Activated naive CD4-positive, alpha-beta T cell treated with Interleukin-2 at 50 U/mL for 16 hours (primary cell): ENCODE results near the gene RERGL.
"Not testable (repeated sequence)": the region's sequence is repeated elsewhere in the genome, so short reads cannot be mapped to it uniquely, and the experiment has no call there.

Experiments used
- DNase-seq: peaks from one replicate; pipeline ENCODE4 v3.0.0-alpha.2; 2020

Gene RERGL, protein sequence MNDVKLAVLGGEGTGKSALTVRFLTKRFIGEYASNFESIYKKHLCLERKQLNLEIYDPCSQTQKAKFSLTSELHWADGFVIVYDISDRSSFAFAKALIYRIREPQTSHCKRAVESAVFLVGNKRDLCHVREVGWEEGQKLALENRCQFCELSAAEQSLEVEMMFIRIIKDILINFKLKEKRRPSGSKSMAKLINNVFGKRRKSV

DNA sequence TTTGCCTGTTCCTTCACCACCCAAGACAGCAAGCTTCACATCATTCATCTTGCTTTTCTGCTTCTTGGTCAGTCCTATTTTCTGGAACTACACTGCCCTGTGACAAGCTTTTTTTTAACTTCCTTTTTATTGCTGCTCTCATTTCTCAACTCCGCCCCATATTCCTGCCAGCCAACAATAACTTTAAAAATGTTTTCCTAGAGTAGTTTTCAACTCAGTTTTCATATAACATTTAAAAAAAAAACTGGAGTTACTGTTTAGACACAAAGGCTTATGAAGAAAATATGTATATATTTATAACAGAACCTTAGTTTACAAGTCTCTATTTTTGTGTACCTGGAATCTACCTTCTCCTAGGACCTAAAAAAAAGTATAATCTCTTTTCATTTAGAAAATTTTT lies at the start of gene RERGL:
RERGL (minus strand) TSS at position 101 of the 400 bp plus-strand sequence; CDS start at position 48, 53 bp downstream.
- DNase-seq = no peak

DNA sequence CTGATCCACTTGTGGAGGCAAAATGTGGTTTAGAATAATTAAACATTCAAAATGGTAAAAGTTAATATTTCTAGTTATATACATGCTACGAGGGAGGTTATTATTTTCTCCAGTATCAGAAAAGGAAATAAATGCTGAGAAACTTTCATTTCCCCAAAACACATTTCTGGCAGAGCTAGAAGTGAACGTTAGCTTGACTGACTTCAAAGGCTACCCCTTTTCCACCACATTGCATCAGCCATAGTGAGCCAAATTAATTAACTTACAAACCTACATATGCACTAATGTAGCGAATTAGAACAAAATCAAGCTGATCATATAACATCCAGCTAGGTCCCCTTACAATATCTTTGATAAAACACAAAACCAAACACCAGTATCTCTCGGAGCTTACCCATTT lies 49.3 kb upstream of the RERGL start:
- DNase-seq = no peak

DNA sequence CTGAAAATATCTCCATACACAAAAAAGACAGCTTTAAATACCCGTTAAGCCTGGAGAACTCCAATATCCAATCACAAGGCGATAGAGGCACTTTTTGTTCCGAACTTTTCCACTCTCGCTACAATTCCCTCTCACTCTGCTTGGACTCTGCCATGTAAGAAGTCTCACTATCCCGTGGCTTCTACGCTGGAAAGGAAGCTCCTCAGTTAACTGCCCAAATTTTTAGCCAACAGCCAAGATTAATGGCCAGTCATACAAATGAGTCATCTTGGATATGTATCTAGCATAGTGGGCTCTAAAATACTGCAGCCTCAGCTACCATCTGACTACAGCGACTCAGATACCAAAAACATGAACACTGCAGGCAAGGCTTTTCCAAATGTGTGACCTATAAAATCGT lies 45.5 kb upstream of the RERGL start:
- DNase-seq = no peak

DNA sequence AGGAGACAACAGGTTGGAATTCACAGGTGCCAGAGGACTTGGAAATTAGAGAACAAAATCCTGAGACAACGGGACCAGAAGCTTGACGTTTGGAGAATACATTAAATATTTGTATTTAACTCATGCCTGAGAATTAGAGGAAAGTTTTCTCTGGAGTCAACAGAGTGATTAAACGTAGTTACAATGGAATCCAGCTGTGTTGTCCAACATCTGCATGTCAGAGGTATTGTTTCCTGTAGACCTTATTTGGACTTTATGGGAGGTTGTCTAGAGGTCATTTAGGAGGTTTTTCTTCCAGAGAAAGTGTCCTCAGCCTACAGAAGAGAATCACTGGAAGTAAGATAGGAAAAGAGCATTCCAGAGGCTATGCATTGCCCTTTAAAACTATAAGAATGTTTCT lies 45.1 kb upstream of the RERGL start:
- no peak for DNase-seq

DNA sequence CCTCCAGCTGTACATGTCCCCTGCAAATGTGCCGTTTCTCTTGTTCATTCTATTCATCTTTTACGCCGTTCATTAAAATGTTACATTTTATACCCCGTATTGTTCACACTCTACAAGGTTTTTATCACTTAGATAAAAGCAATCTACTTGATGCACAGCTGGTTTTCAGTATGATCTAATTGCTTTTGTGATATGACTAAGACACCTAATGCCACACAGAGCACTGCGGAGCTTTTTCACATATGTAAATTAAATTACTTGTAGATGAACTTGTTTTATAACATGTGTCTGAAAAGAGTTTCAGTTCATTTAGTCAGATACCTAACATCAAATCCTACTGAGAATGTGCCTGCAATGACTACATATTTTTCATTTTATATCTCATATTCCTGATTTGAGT lies 40.9 kb upstream of the RERGL start:
- DNase-seq = no peak

DNA sequence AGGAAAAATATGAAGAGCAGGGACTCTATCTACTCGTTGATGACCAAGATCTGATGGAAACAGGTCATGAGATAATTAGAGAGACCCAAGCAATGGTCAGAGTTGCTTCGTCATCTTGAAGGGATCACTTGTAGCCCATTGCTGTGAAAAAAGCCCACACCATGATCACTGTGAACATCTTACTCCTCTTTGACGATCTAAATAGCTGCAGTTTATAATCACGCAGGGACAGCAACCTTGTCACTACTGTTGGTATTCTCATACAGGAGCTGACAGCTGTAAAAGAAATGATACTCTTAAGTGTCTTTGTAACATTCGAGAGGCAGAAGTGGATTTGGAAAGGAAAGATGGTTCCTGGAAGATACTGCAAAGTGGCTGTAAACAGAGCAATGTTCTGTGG lies 33.7 kb upstream of the RERGL start:
- DNase-seq = no peak

DNA sequence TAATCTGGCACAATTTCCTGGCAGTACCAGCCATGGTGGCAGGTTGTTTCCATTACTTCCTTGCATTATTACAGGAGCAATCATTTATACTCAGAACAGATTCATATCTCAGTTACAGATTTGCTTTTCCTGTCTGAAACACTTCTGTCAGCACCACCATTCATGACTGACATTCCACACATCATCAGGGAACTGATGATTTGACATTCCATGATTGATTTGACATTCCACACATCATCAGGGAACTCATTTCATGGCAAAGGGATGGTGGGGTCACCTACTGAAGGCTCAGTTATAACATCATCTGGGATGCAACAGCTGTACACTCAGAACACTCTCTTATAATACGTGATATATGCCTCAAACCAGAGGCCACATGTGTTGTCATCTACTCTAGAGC lies 30.9 kb upstream of the RERGL start:
- no peak for DNase-seq

DNA sequence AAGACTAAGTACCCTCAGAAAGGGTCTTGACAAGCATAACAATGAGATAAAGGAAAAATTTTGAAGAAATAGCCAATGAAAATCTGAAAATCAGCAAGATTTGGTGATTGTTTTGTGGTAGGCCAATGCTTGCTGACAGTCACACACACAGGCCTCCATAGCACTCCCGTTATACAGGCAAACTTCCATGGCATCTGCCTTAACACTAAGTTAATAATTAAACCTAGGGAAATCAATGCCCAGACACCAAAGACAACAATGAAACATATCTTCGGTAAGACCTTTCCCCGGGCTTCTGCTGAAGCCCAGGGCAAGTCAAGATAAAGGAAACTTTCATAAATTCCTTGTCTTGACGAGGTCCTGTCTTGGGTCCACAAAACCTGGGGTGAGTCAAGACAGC lies 18.6 kb upstream of the RERGL start:
- DNase-seq = no peak

DNA sequence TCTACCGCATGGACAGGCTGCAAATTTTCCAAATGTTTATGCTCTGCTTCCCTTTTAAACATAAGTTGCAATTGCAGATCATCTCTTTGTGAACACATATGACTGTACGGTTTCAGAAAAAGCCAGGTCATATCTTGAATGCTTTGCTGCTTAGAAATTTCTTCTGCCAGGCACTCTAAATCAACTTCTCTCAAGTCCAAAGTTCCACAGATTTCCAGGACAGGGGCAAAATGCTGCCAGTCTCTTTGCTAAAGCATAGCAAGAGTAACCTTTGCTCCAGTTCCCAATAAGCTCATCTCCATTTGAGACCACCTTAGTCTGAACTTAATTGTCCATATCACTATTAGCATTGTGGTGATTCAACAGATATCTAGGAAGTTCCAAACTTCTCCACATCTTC lies 13.6 kb upstream of the RERGL start:
- DNase-seq = no peak

DNA sequence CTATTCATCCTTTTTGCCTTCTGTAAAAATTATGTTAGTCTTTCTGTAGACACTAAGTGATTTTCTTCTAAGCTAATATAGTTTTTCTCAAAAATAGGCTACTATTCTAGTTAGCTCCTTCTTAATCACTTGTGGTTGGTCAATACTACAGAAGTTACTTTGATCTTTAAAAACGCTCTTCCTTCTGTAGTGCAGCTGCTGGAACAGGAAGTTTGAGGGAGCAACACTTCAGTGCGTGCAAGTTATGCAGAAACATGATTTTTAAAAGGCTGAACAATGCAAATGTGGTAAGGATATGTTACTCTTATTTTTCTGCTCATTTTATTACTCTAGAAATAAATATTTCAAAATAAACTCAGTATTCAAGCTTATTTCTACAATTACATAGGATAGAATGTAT lies 11.1 kb upstream of the RERGL start:
- no peak for DNase-seq

DNA sequence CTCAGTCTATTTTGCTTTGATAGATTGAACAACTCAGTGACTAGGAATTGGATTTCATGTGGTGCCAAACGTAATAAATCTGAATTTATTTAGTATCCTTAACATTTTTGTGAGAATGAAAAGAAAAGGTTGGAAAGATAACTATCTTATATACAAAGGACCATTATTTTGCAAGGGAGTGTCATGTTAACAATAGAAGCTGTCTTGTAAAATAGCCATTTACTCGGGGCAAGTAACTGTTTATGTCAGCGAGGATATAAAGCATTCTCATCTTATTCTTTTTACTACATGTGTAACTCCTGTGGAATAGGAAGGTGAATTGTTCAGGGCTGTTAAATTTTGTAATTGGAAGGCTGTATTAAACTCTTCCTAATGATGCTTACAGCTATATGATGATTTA lies 5.9 kb downstream of the RERGL start:
- no peak for DNase-seq

DNA sequence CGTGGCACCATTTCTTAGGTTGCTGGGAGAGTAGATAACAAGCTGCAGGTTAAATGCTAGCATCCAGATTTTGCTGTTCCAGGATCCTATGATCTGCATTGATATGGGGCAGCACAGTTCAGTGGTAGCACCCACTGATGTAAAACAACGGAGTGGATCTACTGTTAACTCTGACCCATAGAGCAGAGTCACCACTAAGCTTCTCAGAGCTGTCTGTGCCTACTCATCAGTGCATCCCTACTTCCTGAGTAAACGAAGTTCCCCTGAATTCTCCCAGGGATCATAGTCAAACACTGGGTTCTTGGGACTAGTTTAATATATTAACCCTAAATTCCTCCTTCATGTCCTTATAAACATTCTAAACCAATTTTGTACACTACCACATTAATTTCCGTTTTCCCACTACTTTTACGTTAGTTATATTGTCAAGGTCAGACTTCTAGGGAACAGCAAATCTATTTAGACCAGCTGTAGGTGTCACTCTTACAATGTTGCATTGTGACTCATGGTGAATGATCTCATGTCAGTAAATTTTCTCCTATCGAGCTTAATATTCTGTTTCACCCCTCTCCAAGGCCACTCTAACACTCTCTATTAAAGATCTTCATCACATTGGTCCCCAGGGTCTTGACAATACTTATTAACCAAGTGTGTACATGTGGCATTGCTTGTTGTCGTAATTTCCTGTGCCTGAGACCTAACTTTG lies 10.3 kb downstream of the RERGL start:
- DNase-seq = no peak

DNA sequence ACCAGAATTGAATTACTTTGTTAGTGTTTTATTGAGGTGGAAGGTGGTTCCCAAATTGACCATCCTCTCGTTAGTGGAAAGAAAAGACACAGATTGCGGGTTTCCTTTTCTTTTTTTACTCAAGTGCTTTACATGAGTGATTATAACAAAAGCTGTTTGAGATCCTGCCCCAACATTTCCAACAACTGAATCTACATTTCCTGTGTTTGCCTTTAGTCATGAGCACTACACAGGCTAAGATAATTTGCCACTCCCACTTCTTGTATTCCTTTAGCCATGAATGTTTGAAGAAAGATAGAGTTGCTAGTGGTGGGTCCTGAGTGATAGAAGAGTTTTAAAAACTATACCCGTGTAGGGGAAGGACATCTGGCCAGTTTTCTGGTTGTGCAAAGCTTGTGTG lies 16.0 kb downstream of the RERGL start:
- no peak for DNase-seq

DNA sequence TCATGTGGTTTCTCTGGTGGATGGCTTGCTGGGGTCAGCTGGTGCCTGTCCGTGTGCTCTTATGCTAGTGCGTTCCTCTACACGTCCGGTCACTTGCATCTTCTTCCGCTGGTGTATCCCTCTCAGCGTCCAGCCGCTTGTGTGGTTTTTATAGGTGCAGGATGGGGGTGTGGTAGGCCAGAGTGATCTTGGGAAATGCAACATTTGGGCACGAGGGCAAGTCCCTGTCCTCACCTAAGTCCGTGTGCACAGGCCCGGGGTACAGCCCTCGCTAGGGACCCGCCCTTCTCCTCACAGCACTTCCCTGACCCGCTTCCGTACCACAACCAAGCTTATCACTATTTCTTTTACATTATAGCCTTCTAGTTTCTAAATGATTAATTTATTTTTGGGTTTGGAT lies 17.3 kb downstream of the RERGL start:
- no peak for DNase-seq

DNA sequence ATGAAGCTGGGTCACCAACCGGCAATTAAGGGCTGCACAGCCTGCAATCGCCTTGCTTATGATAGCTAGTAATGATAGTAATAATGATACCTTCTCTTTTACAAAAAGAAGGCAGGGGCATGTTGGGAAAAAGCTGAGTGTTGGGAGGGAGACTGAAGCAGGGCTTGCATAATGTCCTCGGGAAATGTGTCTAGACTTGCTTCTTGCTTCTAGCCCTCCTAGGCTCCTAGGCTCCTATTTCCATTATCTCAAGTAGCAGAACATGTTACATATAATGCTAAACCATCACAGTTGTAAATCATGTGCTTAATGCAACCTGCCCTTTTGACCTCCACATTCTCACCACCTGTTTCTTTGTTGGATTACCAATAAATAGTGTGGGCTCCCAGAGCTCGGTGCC lies 18.7 kb downstream of the RERGL start:
- no peak for DNase-seq

DNA sequence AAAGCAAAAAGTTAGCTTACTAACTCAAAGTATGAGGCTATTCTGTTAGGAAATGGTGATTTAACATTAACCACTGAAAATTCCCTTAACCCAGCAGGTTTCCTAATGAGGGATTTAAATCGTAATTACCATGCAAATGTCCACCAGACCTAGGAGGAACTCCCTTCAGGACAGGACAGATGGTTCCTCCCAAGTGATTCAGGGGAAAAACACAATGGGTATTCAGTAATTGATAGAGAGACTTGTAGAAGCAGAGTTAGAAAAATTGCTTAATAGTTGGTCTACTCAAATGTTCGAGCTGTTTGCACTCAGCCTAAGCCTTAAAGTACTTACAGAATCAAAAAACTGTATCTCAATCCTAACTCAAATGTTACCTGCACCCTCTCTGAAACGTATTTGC lies 21.6 kb downstream of the RERGL start:
- DNase-seq = no peak

DNA sequence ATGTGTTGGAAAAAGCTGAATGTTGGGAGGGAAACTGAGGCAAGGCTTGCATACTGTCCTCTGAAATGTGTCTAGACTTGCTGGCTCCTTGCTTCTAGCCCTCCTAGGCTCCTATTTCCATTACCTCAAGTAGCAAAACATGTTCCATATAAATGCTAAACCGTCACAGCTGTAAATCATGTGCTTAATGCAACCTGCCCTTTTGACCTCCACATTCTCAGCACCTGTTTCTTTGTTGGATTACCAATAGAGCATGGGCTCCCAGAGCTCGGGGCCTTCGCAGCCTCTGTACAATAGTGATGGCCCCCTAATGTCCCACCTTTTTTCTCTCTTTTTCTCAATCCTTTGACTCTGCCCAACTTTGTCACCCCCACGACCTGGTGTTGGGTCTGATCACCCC lies 23.3 kb downstream of the RERGL start:
- DNase-seq = no peak

DNA sequence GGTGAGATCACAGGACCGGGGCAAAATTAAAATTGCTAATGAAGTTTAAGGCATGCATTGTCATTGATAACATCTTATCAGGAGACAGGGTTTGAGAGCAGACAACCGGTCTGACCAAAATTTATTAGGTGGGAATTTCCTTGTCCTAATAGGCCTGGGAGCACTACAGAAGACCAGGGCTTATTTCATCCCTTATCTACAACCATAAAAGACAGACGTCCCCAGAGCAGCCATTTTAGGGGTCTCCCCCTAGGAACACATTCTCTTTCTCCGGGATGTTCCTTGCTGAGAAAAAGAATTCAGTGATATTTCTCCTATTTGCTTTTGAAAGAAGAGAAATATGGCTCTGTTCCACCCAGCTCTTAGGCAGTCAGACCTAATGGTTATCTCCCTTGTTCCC lies 27.1 kb downstream of the RERGL start:
- DNase-seq = not testable (repeated sequence)

DNA sequence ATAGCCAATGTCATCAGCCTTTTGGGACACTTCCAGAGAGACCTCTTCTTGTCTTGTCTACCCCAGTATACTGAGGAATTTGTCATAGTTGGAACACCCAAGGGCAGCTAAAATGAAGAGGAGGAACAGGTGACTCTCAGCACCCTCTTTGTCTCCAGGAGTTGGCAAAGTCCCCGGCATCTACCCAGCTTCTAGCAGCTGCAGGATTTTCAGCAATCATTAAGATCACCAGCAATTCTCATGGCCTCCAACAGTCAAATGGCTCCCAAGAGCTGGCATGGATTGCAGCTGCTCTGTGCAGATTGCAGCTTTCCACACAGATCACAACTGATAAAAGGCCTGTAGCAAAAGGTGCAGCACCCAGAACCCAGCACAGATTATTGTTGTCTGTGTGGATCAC lies 32.9 kb downstream of the RERGL start:
- no peak for DNase-seq

DNA sequence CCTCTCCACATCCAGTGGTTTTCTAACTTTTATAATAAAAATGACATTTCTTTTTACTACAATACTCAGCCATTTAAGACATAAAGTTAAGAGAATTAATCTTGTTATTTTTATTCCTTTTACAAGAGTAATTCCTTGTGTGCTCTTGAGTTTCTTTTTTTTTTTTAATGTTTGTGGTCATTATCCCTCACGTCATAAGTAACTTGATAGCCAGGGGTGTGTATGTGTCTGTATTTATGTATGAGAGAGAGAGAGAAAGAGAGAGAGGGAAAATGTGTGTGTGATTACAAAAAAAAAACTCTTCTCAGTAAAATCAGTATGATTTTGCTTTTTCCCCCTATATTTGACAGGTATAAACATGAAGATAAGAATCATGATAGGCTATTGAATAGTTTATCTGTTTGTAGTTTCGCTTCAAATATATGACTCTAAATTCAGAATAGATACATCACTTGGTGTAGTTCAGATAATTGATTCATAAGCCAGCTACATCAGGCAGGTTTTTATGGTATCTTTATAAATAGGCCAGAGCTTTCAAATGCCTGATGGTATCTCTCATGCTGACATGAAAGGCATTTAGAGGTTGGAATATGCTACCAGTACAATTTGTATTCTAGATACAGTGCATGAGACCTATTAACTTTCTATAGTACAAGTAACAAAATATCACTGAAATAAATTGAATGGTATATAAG lies 34.9 kb downstream of the RERGL start:
- DNase-seq = no peak

DNA sequence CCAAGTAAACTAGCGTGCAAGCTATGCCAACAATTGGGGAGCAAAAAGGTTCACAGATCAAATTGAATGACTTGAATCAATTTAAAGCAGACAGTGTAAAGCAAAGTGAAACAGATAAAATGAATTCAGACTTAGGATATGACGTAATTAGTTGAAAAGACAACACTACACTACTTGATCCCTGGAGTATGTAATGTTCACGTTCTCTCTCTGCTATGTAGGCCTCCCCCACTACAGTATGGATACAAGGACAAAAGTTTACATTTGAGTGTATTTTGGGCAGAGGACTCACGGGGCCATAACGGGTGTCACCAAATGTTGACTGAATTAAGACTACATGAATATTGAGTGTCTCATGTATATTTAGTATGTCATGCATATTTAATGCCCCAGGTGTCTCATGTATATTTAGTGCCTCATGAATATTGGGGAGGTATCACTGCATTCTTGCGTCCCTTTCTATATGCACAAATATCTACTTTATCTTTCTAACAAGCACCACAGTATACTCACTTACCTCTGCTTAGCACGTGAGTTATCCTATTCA lies 44.5 kb downstream of the RERGL start:
- DNase-seq = no peak

DNA sequence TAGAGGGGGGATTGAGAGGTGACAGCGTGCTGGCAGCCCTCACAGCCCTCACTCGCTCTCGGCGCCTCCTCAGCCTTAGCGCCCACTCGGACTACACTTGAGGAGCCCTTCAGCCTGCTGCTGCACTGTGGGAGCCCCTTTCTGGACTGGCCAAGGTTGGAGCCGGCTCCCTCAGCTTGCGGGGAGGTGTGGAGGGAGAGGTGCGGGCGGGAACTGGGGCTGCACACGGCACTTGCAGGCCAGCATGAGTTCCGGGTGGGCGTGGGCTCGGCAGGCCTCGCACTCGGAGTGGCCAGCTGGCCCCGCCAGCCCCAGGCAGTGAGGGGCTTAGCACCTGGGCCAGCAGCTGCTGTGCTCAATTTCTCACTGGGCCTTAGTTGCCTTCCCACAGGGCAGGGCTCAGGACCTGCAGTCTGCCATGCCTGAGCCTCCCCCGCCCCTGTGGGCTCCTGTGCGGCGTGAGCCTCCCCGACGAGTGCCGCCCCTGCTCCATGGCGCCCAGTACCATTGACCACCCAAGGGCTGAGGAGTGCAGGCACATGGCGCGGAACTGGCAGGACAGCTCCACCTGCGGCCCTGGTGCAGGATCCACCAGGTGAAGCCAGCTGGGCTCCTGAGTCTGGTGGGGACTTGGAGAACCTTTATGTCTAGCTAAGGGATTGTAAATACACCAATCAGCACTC lies 49.8 kb downstream of the RERGL start:
- DNase-seq = not testable (repeated sequence)
